ENCODE data around the gene BTBD17. TPM values are rescaled to one million over a fixed set of nuclear protein-coding genes. Genes with fewer than 3 reads are reported as not detected.

BTBD17 gene
- polyA plus RNA-seq, 3 donors: not detected

DNA sequence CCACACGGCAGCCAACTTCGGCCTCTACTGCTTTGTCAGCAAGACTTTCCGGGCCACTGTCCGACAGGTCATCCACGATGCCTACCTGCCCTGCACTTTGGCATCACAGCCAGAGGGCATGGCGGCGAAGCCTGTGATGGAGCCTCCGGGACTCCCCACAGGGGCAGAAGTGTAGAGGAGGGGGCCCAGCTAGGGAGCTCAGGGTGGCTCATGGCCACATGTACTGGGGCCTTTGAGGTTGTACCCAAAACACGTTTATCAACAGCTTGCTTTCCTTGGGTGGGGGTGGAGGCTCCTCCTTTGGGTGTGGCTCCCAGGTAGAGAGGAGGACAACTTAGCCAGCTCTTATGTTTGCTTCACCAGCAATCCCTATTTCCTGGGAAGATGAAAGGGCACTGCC lies 10.8 kb upstream of the BTBD17 start:
- no peak for DNase-seq
- no peak overlapping the region for H2AFZ ChIP-seq (ENCODE audit: insufficient read depth, low read depth, low read length, poor library complexity, severe bottlenecking)
- Mint-ChIP-seq H3K27ac (no peak overlapping the region), H3K4me3 (no peak overlapping the region), H3K9me3 (peaks cover 0 to 1% (median 0%) of the 10 kb centered on the region in 7 donors), H3K36me3 (no peaks in the 10 kb centered on the region), H3K27me3 (ENCODE audit: low read depth in 3 of 3) (peaks cover 6 to 14% (median 9%) of the 10 kb centered on the region in 3 donors), H3K4me1 (peaks cover 15% of the 10 kb centered on the region)
- no peak overlapping the region for H3K4me3 ChIP-seq (replicated peaks in 1 of 3; ENCODE audit: low read depth in 2 of 3, low read length in 3 of 3)
- no peaks in the 10 kb centered on the region for H3K27me3 ChIP-seq (ENCODE audit: control insufficient read depth in 2 of 2, insufficient read depth in 2 of 2, low read length in 2 of 2)
- WGBS (ENCODE audit: insufficient coverage): 97% methylated on average over 6 of the region's 9 CpGs
- H3K79me2 ChIP-seq (ENCODE audit: insufficient read depth, low read length): no peaks in the 10 kb centered on the region
- TF ChIP-seq CTCF (IDR thresholded peaks at IDR 0.05): no peak
- no peak overlapping the region for H3K4me2 ChIP-seq (replicated peaks; ENCODE audit: extremely low read depth, low read length, poor library complexity, severe bottlenecking)
- H3K36me3 ChIP-seq (replicated peaks in 1 of 2; ENCODE audit: control insufficient read depth in 1 of 2, insufficient read depth in 2 of 2, low read length in 2 of 2): no peaks in the 10 kb centered on the region
- no peak overlapping the region for H3K9ac ChIP-seq (ENCODE audit: insufficient read depth, low read length, poor library complexity, severe bottlenecking)
- H3K9me3 ChIP-seq (replicated peaks in 1 of 2; ENCODE audit: control insufficient read depth in 1 of 2, insufficient read depth in 1 of 2, low read length in 2 of 2): no peaks in the 10 kb centered on the region
- intact Hi-C loops (cut with micrococcal nuclease): loop anchor here (10.0 kb wide), 3 partner anchors 272 to 492 kb away; partner anchors contain the start of gene RAB37 (in 1 of the 2)
- H3K27ac ChIP-seq (ENCODE audit: low read depth in 1 of 2, low read length in 2 of 2): no peak overlapping the region
- H4K20me1 ChIP-seq (ENCODE audit: insufficient read depth, low read length): no peaks in the 10 kb centered on the region
- peaks cover 17% of the 10 kb centered on the region in 2 donors for H3K4me1 ChIP-seq (ENCODE audit: control insufficient read depth in 1 of 2, insufficient read depth in 2 of 2, low read length in 2 of 2)

- 96% methylated on average over 25 of the region's 26 CpGs for WGBS (ENCODE audit: insufficient coverage)
- H3K4me3 Mint-ChIP-seq: no peak overlapping the region
- Histone ChIP-seq H3K36me3 (replicated peaks in 1 of 2; ENCODE audit: control insufficient read depth in 1 of 2, insufficient read depth in 2 of 2, low read length in 2 of 2) (no peaks in the 10 kb centered on the region), H3K9me3 (replicated peaks in 1 of 2; ENCODE audit: control insufficient read depth in 1 of 2, insufficient read depth in 1 of 2, low read length in 2 of 2) (no peaks in the 10 kb centered on the region), H3K4me2 (replicated peaks; ENCODE audit: extremely low read depth, low read length, poor library complexity, severe bottlenecking) (no peak overlapping the region), H3K79me2 (ENCODE audit: insufficient read depth, low read length) (no peaks in the 10 kb centered on the region), H3K27ac (ENCODE audit: low read depth in 1 of 2, low read length in 2 of 2) (no peak overlapping the region), H2AFZ (ENCODE audit: insufficient read depth, low read depth, low read length, poor library complexity, severe bottlenecking) (no peak overlapping the region), H3K4me3 (replicated peaks in 1 of 3; ENCODE audit: low read depth in 2 of 3, low read length in 3 of 3) (no peak overlapping the region), H3K27me3 (ENCODE audit: control insufficient read depth in 2 of 2, insufficient read depth in 2 of 2, low read length in 2 of 2) (no peaks in the 10 kb centered on the region), H3K9ac (ENCODE audit: insufficient read depth, low read length, poor library complexity, severe bottlenecking) (no peak overlapping the region), H3K4me1 (ENCODE audit: control insufficient read depth in 1 of 2, insufficient read depth in 2 of 2, low read length in 2 of 2) (peaks cover 17% of the 10 kb centered on the region in 2 donors), H4K20me1 (ENCODE audit: insufficient read depth, low read length) (no peaks in the 10 kb centered on the region)
- DNase-seq: no peak
- no peaks in the 10 kb centered on the region for H3K36me3 Mint-ChIP-seq
- peaks cover 15% of the 10 kb centered on the region for H3K4me1 Mint-ChIP-seq
- H3K27me3 Mint-ChIP-seq (ENCODE audit: low read depth in 3 of 3): peaks cover 4 to 17% (median 9%) of the 10 kb centered on the region in 3 donors
- no peak for TF ChIP-seq CTCF (IDR thresholded peaks at IDR 0.05)
- H3K27ac Mint-ChIP-seq: peak overlapping the region in 1 of 7 donors; percentile 46
- H3K9me3 Mint-ChIP-seq: peaks cover 0 to 4% (median 0%) of the 10 kb centered on the region in 7 donors
- intact Hi-C loops (cut with micrococcal nuclease): loop anchor here (10.0 kb wide), 3 partner anchors 273 to 493 kb away; partner anchors contain the start of gene RAB37 (in 1 of the 2)
These were observed 10.0 kb upstream of the BTBD17 start for GRCh38 chr17:74371653-74372147.

Data from CD14-positive monocyte (primary cell).